ENCODE measurements around the gene CHD6. TPM values are rescaled to one million over a fixed set of nuclear protein-coding genes. Genes with fewer than 3 reads are reported as not detected.

Gene CHD6
- total and polyA plus RNA-seq, 4 donors = 31.5 to 81.0 (median 49.7) TPM

DNA sequence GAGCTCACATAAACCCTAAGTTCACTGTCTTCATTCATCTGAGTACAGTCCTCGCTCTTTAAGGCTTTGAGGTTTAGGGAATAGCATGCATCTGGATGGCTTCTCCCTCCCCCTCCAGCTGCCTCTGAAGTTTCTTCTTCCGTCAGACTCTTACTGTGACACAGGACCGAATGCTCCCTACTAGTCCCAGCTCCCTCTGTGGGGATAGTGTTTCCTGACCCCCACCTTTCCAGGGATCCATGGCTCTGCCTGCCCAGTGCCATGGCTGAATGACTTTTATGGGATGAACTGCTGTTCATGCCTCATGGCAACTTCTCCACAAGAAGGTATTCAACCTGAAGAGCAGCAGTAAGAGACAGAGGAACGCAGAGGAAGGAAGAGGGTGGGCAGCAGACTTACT, 171.7 kb downstream of the CHD6 start:
- Histone ChIP-seq H3K27me3 (ENCODE audit: control insufficient read depth, insufficient read depth, low read length) (no peaks in the 10 kb centered on the region), H3K4me1 (ENCODE audit: control insufficient read depth, insufficient read depth, low read length) (no peaks in the 10 kb centered on the region), H3K9me3 (ENCODE audit: control insufficient read depth, insufficient read depth, low read length) (no peaks in the 10 kb centered on the region), H3K36me3 (ENCODE audit: control insufficient read depth, insufficient read depth, low read length) (peaks cover 36% of the 10 kb centered on the region), H3K27ac (ENCODE audit: low read depth, low read length) (no peak overlapping the region), H3K4me3 (ENCODE audit: low read depth, low read length) (no peak overlapping the region)
- WGBS (ENCODE audit: insufficient coverage) = no CpG with 5 or more reads among the region's 4 CpGs
- DNase-seq (ENCODE audit: low read depth in 4 of 6, low spot score in 6 of 6) = no peak

GRCh38 chr20:41444821-41445220, 173.4 kb downstream of the CHD6 start:
- Histone ChIP-seq H3K9me3 (ENCODE audit: control insufficient read depth, insufficient read depth, low read length) (no peaks in the 10 kb centered on the region), H3K4me1 (ENCODE audit: control insufficient read depth, insufficient read depth, low read length) (no peaks in the 10 kb centered on the region), H3K27me3 (ENCODE audit: control insufficient read depth, insufficient read depth, low read length) (no peaks in the 10 kb centered on the region), H3K36me3 (ENCODE audit: control insufficient read depth, insufficient read depth, low read length) (peaks cover 30% of the 10 kb centered on the region), H3K27ac (ENCODE audit: low read depth, low read length) (no peak overlapping the region), H3K4me3 (ENCODE audit: low read depth, low read length) (no peak overlapping the region)
- no peak for DNase-seq (ENCODE audit: low read depth in 4 of 6, low spot score in 6 of 6)

- DNase-seq (ENCODE audit: low read depth in 4 of 6, low spot score in 6 of 6) = no peak
- H3K36me3 ChIP-seq (ENCODE audit: control insufficient read depth, insufficient read depth, low read length) = peaks cover 37% of the 10 kb centered on the region
- H3K4me1 ChIP-seq (ENCODE audit: control insufficient read depth, insufficient read depth, low read length) = no peaks in the 10 kb centered on the region
- no peaks in the 10 kb centered on the region for H3K27me3 ChIP-seq (ENCODE audit: control insufficient read depth, insufficient read depth, low read length)
- H3K4me3 ChIP-seq (ENCODE audit: low read depth, low read length) = no peak overlapping the region
- no peaks in the 10 kb centered on the region for H3K9me3 ChIP-seq (ENCODE audit: control insufficient read depth, insufficient read depth, low read length)
- no peak overlapping the region for H3K27ac ChIP-seq (ENCODE audit: low read depth, low read length)
Observed at GRCh38 chr20:41443691-41444090, 174.5 kb downstream of the CHD6 start.

DNA sequence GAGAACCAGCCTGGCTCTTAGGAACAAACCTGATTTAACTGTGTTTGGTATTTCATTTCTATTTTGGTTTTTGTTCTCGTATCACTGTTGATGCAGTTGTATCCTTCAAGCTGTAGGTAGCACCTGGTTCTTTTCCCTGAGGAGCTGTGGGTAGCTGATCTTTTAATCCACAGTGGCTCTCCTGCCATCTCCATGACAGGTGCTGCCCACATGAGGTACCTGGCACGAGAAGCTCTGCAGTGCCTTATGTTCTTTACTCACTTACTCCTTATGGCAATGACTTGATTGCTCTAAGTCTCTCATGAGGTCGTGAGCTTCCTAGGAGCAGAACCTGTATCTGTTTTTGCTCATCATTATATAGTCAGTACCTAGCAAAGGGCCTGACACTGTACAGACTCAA, 177.3 kb downstream of the CHD6 start:
- Histone ChIP-seq H3K4me3 (ENCODE audit: low read depth, low read length) (no peak overlapping the region), H3K9me3 (ENCODE audit: control insufficient read depth, insufficient read depth, low read length) (no peaks in the 10 kb centered on the region), H3K27ac (ENCODE audit: low read depth, low read length) (no peak overlapping the region), H3K36me3 (ENCODE audit: control insufficient read depth, insufficient read depth, low read length) (peaks cover 32% of the 10 kb centered on the region), H3K4me1 (ENCODE audit: control insufficient read depth, insufficient read depth, low read length) (no peaks in the 10 kb centered on the region), H3K27me3 (ENCODE audit: control insufficient read depth, insufficient read depth, low read length) (no peaks in the 10 kb centered on the region)
- 94% methylated on average over 2 of the region's 3 CpGs for WGBS (ENCODE audit: insufficient coverage)
- DNase-seq (ENCODE audit: low read depth in 4 of 6, low spot score in 6 of 6) = no peak

GRCh38 chr20:41437836-41438235, 180.3 kb downstream of the CHD6 start:
- WGBS (ENCODE audit: insufficient coverage) = 70% methylated on average over 2 of the region's 2 CpGs
- Histone ChIP-seq H3K4me1 (ENCODE audit: control insufficient read depth, insufficient read depth, low read length) (no peaks in the 10 kb centered on the region), H3K36me3 (ENCODE audit: control insufficient read depth, insufficient read depth, low read length) (peaks cover 38% of the 10 kb centered on the region), H3K9me3 (ENCODE audit: control insufficient read depth, insufficient read depth, low read length) (no peaks in the 10 kb centered on the region), H3K27me3 (ENCODE audit: control insufficient read depth, insufficient read depth, low read length) (no peaks in the 10 kb centered on the region), H3K27ac (ENCODE audit: low read depth, low read length) (no peak overlapping the region), H3K4me3 (ENCODE audit: low read depth, low read length) (no peak overlapping the region)
- no peak for DNase-seq (ENCODE audit: low read depth in 4 of 6, low spot score in 6 of 6)

GRCh38 chr20:41436679-41437078, 181.5 kb downstream of the CHD6 start:
- no peak overlapping the region for H3K4me3 ChIP-seq (ENCODE audit: low read depth, low read length)
- no peak overlapping the region for H3K27ac ChIP-seq (ENCODE audit: low read depth, low read length)
- H3K36me3 ChIP-seq (ENCODE audit: control insufficient read depth, insufficient read depth, low read length) = peaks cover 31% of the 10 kb centered on the region
- H3K27me3 ChIP-seq (ENCODE audit: control insufficient read depth, insufficient read depth, low read length) = no peaks in the 10 kb centered on the region
- no peaks in the 10 kb centered on the region for H3K9me3 ChIP-seq (ENCODE audit: control insufficient read depth, insufficient read depth, low read length)
- no peak for DNase-seq (ENCODE audit: low read depth in 4 of 6, low spot score in 6 of 6)
- H3K4me1 ChIP-seq (ENCODE audit: control insufficient read depth, insufficient read depth, low read length) = no peaks in the 10 kb centered on the region
- WGBS (ENCODE audit: insufficient coverage) = no CpG with 5 or more reads among the region's 4 CpGs

DNA sequence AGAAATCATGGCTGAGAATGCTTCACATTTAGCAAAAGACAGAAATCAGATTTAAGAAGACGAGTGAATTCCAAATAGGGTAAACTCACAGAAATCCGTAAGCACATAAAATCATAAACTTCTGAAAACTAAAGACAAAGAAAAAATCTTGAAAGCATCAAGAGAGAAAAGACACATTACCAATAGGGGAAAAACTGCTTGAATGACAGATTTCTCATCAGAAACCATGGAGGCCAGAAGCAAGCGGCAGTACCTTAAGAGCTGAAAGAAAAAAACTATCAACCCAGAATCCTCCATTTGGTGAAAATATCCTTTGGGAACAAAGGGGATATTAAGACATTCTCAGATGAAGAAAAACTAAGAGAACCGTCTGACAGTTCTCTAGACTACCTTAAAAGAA, 185.0 kb downstream of the CHD6 start:
- Histone ChIP-seq H3K4me1 (ENCODE audit: control insufficient read depth, insufficient read depth, low read length) (no peaks in the 10 kb centered on the region), H3K27me3 (ENCODE audit: control insufficient read depth, insufficient read depth, low read length) (no peaks in the 10 kb centered on the region), H3K36me3 (ENCODE audit: control insufficient read depth, insufficient read depth, low read length) (peaks cover 18% of the 10 kb centered on the region), H3K4me3 (ENCODE audit: low read depth, low read length) (no peak overlapping the region), H3K27ac (ENCODE audit: low read depth, low read length) (no peak overlapping the region), H3K9me3 (ENCODE audit: control insufficient read depth, insufficient read depth, low read length) (no peaks in the 10 kb centered on the region)
- WGBS (ENCODE audit: insufficient coverage) = no CpG with 5 or more reads among the region's 4 CpGs
- no peak for DNase-seq (ENCODE audit: low read depth in 4 of 6, low spot score in 6 of 6)

GRCh38 chr20:41432746-41433145, 185.4 kb downstream of the CHD6 start:
- DNase-seq (ENCODE audit: low read depth in 4 of 6, low spot score in 6 of 6) = no peak
- Histone ChIP-seq H3K4me3 (ENCODE audit: low read depth, low read length) (no peak overlapping the region), H3K9me3 (ENCODE audit: control insufficient read depth, insufficient read depth, low read length) (no peaks in the 10 kb centered on the region), H3K27ac (ENCODE audit: low read depth, low read length) (no peak overlapping the region), H3K27me3 (ENCODE audit: control insufficient read depth, insufficient read depth, low read length) (no peaks in the 10 kb centered on the region), H3K4me1 (ENCODE audit: control insufficient read depth, insufficient read depth, low read length) (no peaks in the 10 kb centered on the region), H3K36me3 (ENCODE audit: control insufficient read depth, insufficient read depth, low read length) (peaks cover 16% of the 10 kb centered on the region)

- Histone ChIP-seq H3K4me3 (ENCODE audit: low read depth, low read length) (no peak overlapping the region), H3K27ac (ENCODE audit: low read depth, low read length) (no peak overlapping the region), H3K27me3 (ENCODE audit: control insufficient read depth, insufficient read depth, low read length) (no peaks in the 10 kb centered on the region), H3K36me3 (ENCODE audit: control insufficient read depth, insufficient read depth, low read length) (peaks cover 12% of the 10 kb centered on the region), H3K4me1 (ENCODE audit: control insufficient read depth, insufficient read depth, low read length) (no peaks in the 10 kb centered on the region), H3K9me3 (ENCODE audit: control insufficient read depth, insufficient read depth, low read length) (no peaks in the 10 kb centered on the region)
- no peak for DNase-seq (ENCODE audit: low read depth in 4 of 6, low spot score in 6 of 6)
- WGBS (ENCODE audit: insufficient coverage) = no CpG with 5 or more reads among the region's 3 CpGs
Observed at GRCh38 chr20:41428285-41428684, 189.9 kb downstream of the CHD6 start.

DNA sequence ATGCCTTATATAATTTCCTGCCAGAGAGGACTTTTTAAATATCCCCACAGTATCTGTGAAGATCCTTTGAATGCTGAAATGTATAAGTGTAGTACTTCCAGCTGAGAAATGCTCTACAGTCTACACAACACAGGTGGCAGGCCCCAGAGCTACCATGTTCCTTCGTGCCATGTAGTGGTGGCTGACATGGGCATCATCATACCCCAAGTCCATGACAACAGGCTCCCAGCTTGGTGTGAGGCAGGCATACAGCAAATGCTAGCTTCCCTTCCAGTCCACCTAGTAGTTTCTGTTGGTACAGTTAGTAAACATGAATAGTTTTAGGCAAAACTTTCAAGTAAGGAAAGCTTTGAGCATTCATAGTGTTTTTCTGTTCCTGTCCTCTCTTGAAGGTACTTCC, 190.3 kb downstream of the CHD6 start:
- no peak for DNase-seq (ENCODE audit: low read depth in 4 of 6, low spot score in 6 of 6)
- Histone ChIP-seq H3K27ac (ENCODE audit: low read depth, low read length) (no peak overlapping the region), H3K4me1 (ENCODE audit: control insufficient read depth, insufficient read depth, low read length) (no peaks in the 10 kb centered on the region), H3K9me3 (ENCODE audit: control insufficient read depth, insufficient read depth, low read length) (no peaks in the 10 kb centered on the region), H3K27me3 (ENCODE audit: control insufficient read depth, insufficient read depth, low read length) (no peaks in the 10 kb centered on the region), H3K36me3 (ENCODE audit: control insufficient read depth, insufficient read depth, low read length) (peaks cover 12% of the 10 kb centered on the region), H3K4me3 (ENCODE audit: low read depth, low read length) (no peak overlapping the region)
- no CpG with 5 or more reads among the region's 1 CpG for WGBS (ENCODE audit: insufficient coverage)

DNA sequence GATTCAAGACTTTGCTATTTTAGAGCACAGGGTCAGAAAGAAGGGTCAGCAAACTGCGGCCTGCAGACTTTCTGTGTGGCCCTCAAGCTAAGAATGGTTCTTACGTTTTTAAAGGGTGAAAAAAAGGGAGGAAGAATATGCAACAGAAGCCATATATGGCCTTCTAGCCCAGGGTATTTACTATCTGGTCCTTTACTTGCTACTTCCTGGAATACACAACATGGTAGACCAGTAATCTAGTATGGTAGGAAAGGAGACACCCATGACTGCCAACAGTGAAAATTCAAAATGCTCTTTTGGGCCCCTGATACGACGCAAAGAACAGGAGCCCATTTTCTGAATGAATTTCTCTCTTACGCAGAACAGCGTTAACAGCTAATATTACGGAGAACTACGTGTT, 191.2 kb downstream of the CHD6 start:
- no peak overlapping the region for H3K4me3 ChIP-seq (ENCODE audit: low read depth, low read length)
- no peak overlapping the region for H3K27ac ChIP-seq (ENCODE audit: low read depth, low read length)
- H3K36me3 ChIP-seq (ENCODE audit: control insufficient read depth, insufficient read depth, low read length) = peaks cover 17% of the 10 kb centered on the region
- WGBS (ENCODE audit: insufficient coverage) = 100% methylated on average over 6 of the region's 8 CpGs
- no peaks in the 10 kb centered on the region for H3K4me1 ChIP-seq (ENCODE audit: control insufficient read depth, insufficient read depth, low read length)
- H3K27me3 ChIP-seq (ENCODE audit: control insufficient read depth, insufficient read depth, low read length) = no peaks in the 10 kb centered on the region
- no peaks in the 10 kb centered on the region for H3K9me3 ChIP-seq (ENCODE audit: control insufficient read depth, insufficient read depth, low read length)
- DNase-seq (ENCODE audit: low read depth in 4 of 6, low spot score in 6 of 6) = no peak
